Parathyroid adenoma (tissue), 2 donors: ENCODE results near the gene NID2.

ENCODE experiments used
- H2AFZ ChIP-seq: fragments of 300-600 bp; sonication (generic); one replicate; pipeline ENCODE4 v1.7.0; 2017; ENCODE audit warnings: antibody characterized with exemption, mild to moderate bottlenecking
- H3K27ac ChIP-seq: fragments of 300-600 bp; sonication (generic); one replicate; pipeline ENCODE4 v1.7.0; 2017
- H3K27me3 ChIP-seq: fragments of 300-600 bp; sonication (generic); one replicate; pipeline ENCODE4 v1.7.0; 2017; ENCODE audit warnings: low read length; ENCODE audit not compliant: control insufficient read depth, insufficient read depth
- H3K36me3 ChIP-seq: fragments of 300-600 bp; sonication (generic); one replicate; pipeline ENCODE4 v1.7.0; 2017; ENCODE audit warnings: low read length; ENCODE audit not compliant: control insufficient read depth, insufficient read depth
- H3K4me1 ChIP-seq: fragments of 300-600 bp; sonication (generic); one replicate; pipeline ENCODE4 v1.7.0; 2017; ENCODE audit warnings: control low read depth
- H3K4me2 ChIP-seq: fragments of 300-600 bp; sonication (generic); one replicate; pipeline ENCODE4 v1.7.0; 2017; ENCODE audit warnings: low read length
- H3K4me3 ChIP-seq: fragments of 300-600 bp; sonication (generic); one replicate; pipeline ENCODE4 v1.7.0; 2017; ENCODE audit warnings: low read depth, low read length
- H3K79me2 ChIP-seq: fragments of 300-600 bp; sonication (generic); one replicate; pipeline ENCODE4 v1.7.0; 2017; ENCODE audit warnings: control low read depth
- H3K9ac ChIP-seq: fragments of 300-600 bp; sonication (generic); one replicate; pipeline ENCODE4 v1.7.0; 2017; ENCODE audit warnings: mild to moderate bottlenecking
- H3K9me3 ChIP-seq: fragments of 300-600 bp; sonication (generic); one replicate; pipeline ENCODE4 v1.7.0; 2017; ENCODE audit warnings: low read length; ENCODE audit not compliant: control insufficient read depth
- CTCF ChIP-seq: fragments of 300-600 bp; sonication (generic); IDR thresholded peaks from one replicate; pipeline ENCODE4 v1.7.0; 2017; ENCODE audit warnings: antibody characterized with exemption, mild to moderate bottlenecking
- donor health status: primary hyperparathyroidism.

NID2 gene

GRCh38 chr14:52002542-52002941 is 66.3 kb downstream of the NID2 start:
- H3K36me3 ChIP-seq, result no peaks in the 10 kb centered on the region

GRCh38 chr14:52000696-52001095 is 68.2 kb downstream of the NID2 start:
- no peak for TF ChIP-seq CTCF
- Histone ChIP-seq H2AFZ (no peak overlapping the region), H3K4me1 (no peaks in the 10 kb centered on the region), H3K4me2 (no peak overlapping the region), H3K4me3 (no peak overlapping the region), H3K9me3 (no peaks in the 10 kb centered on the region), H3K79me2 (no peaks in the 10 kb centered on the region), H3K9ac (no peak overlapping the region), H3K36me3 (no peaks in the 10 kb centered on the region), H3K27ac (no peak overlapping the region), H3K27me3 (no peaks in the 10 kb centered on the region)

More at GRCh38 chr14:52002542-52002941, 66.3 kb downstream of the NID2 start:
- Histone ChIP-seq H3K27ac (no peak overlapping the region), H3K9me3 (no peaks in the 10 kb centered on the region), H3K79me2 (no peaks in the 10 kb centered on the region), H3K4me3 (no peak overlapping the region), H3K9ac (no peak overlapping the region), H3K27me3 (no peaks in the 10 kb centered on the region), H3K4me1 (no peaks in the 10 kb centered on the region), H3K4me2 (no peak overlapping the region), H2AFZ (no peak overlapping the region)
- TF ChIP-seq CTCF, result no peak

GRCh38 chr14:52000019-52000582 is 68.8 kb downstream of the NID2 start:
- H3K4me1 ChIP-seq, result no peaks in the 10 kb centered on the region
- H3K79me2 ChIP-seq, result no peaks in the 10 kb centered on the region
- H3K9me3 ChIP-seq, result no peaks in the 10 kb centered on the region
- no peak for TF ChIP-seq CTCF
- no peak overlapping the region for H2AFZ ChIP-seq
- no peaks in the 10 kb centered on the region for H3K36me3 ChIP-seq
- H3K27ac ChIP-seq, result no peak overlapping the region
- H3K27me3 ChIP-seq, result no peaks in the 10 kb centered on the region
- no peak overlapping the region for H3K9ac ChIP-seq
- H3K4me2 ChIP-seq, result no peak overlapping the region
- H3K4me3 ChIP-seq, result no peak overlapping the region

- H3K36me3 ChIP-seq, result no peaks in the 10 kb centered on the region
- H3K4me1 ChIP-seq, result no peaks in the 10 kb centered on the region
- no peak overlapping the region for H3K9ac ChIP-seq
- no peak overlapping the region for H2AFZ ChIP-seq
- no peaks in the 10 kb centered on the region for H3K27me3 ChIP-seq
- no peak overlapping the region for H3K27ac ChIP-seq
- H3K4me2 ChIP-seq, result no peak overlapping the region
- no peak for TF ChIP-seq CTCF
- no peak overlapping the region for H3K4me3 ChIP-seq
- no peaks in the 10 kb centered on the region for H3K79me2 ChIP-seq
- no peaks in the 10 kb centered on the region for H3K9me3 ChIP-seq
Measured at GRCh38 chr14:51999084-51999483, 69.8 kb downstream of the NID2 start.

- no peak overlapping the region for H3K4me2 ChIP-seq
- H3K9ac ChIP-seq, result no peak overlapping the region
- no peak overlapping the region for H2AFZ ChIP-seq
- no peaks in the 10 kb centered on the region for H3K9me3 ChIP-seq
- H3K4me3 ChIP-seq, result no peak overlapping the region
- no peak overlapping the region for H3K27ac ChIP-seq
- no peaks in the 10 kb centered on the region for H3K36me3 ChIP-seq
- no peaks in the 10 kb centered on the region for H3K79me2 ChIP-seq
- H3K27me3 ChIP-seq, result no peaks in the 10 kb centered on the region
- H3K4me1 ChIP-seq, result no peaks in the 10 kb centered on the region
- no peak for TF ChIP-seq CTCF
Measured at GRCh38 chr14:51998348-51998747, 70.5 kb downstream of the NID2 start.
